Naive thymus-derived CD8-positive, alpha-beta T cell (primary cell): Measurements from ENCODE around the gene CAMK2N2. TPM values are rescaled to one million over a fixed set of nuclear protein-coding genes. Genes with fewer than 3 reads are reported as not detected.
A peak's percentile ranks its signal among the peaks of the same experiment; 100 is the strongest.

Source experiments
- ATAC-seq, 2 donors: fragments of 150-1000 bp; cut with Tn5 transposase in 1 of 2; sonication (Bioruptor Pico), chemical (Tn5 transposase) in 1 of 2; 1 replicate in 1 of 2; 2 replicates in 1 of 2; pipeline ENCODE4 v1.10.0; 2021; ENCODE audit warnings: mild to moderate bottlenecking in 2 of 2, moderate library complexity in 2 of 2
- POLR2A ChIA-PET: fragments of 350-600 bp; sonication (Branson Sonifier 250); formaldehyde crosslinking; loops from one replicate; lab custom pipeline; 2021; ENCODE audit warnings: antibody characterized with exemption; lab: Charles Lee
- DNase-seq, 10 donors: peaks; one replicate each; pipeline versions ENCODE4 v3.0.0 to v3.0.0-alpha.2; 2020 to 2022
- H3K27ac Mint-ChIP-seq, 10 donors: one replicate each; pipeline ENCODE4 v1.8.0; 2020 to 2022; ENCODE audit warnings: mild to moderate bottlenecking in 10 of 10, mixed read lengths in 10 of 10, moderate library complexity in 4 of 10, inconsistent platforms in 1 of 10
- H3K27me3 Mint-ChIP-seq, 5 donors: one replicate each; pipeline ENCODE4 v1.8.0; 2021 to 2022; ENCODE audit warnings: mixed read lengths in 5 of 5
- H3K36me3 Mint-ChIP-seq, 3 donors: one replicate each; pipeline ENCODE4 v1.8.0; 2020 to 2022; ENCODE audit warnings: mixed read lengths in 3 of 3, mild to moderate bottlenecking in 2 of 3, inconsistent platforms in 1 of 3
- H3K4me1 Mint-ChIP-seq, 4 donors: one replicate each; pipeline ENCODE4 v1.8.0; 2021 to 2022; ENCODE audit warnings: mixed read lengths in 4 of 4
- H3K4me3 Mint-ChIP-seq, 10 donors: one replicate each; pipeline ENCODE4 v1.8.0; 2020 to 2022; ENCODE audit warnings: mild to moderate bottlenecking in 10 of 10, mixed read lengths in 10 of 10, moderate library complexity in 6 of 10, inconsistent platforms in 1 of 10
- H3K9me3 Mint-ChIP-seq, 9 donors: one replicate each; pipeline ENCODE4 v1.8.0; 2020 to 2022; ENCODE audit warnings: mixed read lengths in 9 of 9, mild to moderate bottlenecking in 3 of 9, inconsistent platforms in 1 of 9, moderate library complexity in 1 of 9
- polyA plus RNA-seq, 3 donors: library from polyadenylated mRNA; unstranded; fragments of 300-500 nt; fragmentation: Illumina TruSeq; gene quantifications; one replicate each; pipeline ENCODE4 v1.2.3, GENCODE V29; 2021
- total RNA-seq, 8 experiments: library from RNA in 2 of 8; stranded (reverse) in 2 of 8; gene quantifications; one replicate each; pipeline ENCODE4 v1.2.3 and lab custom pipeline; 2021 to 2026

Gene CAMK2N2
- total and polyA plus RNA-seq, 5 experiments from 2014 or later = not detected

- no peaks in the 10 kb centered on the region for H3K9me3 Mint-ChIP-seq
- H3K36me3 Mint-ChIP-seq = peaks cover 0 to 3% (median under 1%) of the 10 kb centered on the region in 3 donors
- no peak for DNase-seq
- H3K27ac Mint-ChIP-seq = no peak overlapping the region
- H3K27me3 Mint-ChIP-seq = peaks cover 6 to 23% (median 9%) of the 10 kb centered on the region in 5 donors
- no peak for ATAC-seq
- POLR2A ChIA-PET = interaction anchor here (1.7 kb wide), 1 partner anchor 10 kb away, joined by 3 read pairs; no protein-coding TSS in a partner anchor
- no peak overlapping the region for H3K4me3 Mint-ChIP-seq
- H3K4me1 Mint-ChIP-seq = peaks cover 0 to 2% (median 0%) of the 10 kb centered on the region in 4 donors
Measured at GRCh38 chr3:184237211-184237610, 24.1 kb downstream of the CAMK2N2 start.

- no peak for DNase-seq
- H3K27me3 Mint-ChIP-seq = peaks cover 11 to 28% (median 13%) of the 10 kb centered on the region in 5 donors
- no peaks in the 10 kb centered on the region for H3K36me3 Mint-ChIP-seq
- no peaks in the 10 kb centered on the region for H3K9me3 Mint-ChIP-seq
- H3K27ac Mint-ChIP-seq = no peak overlapping the region
- no peak overlapping the region for H3K4me3 Mint-ChIP-seq
- POLR2A ChIA-PET = interaction anchor here (1.7 kb wide), 1 partner anchor 10 kb away, joined by 3 read pairs; no protein-coding TSS in a partner anchor
- peaks cover 0 to 1% (median 0%) of the 10 kb centered on the region in 4 donors for H3K4me1 Mint-ChIP-seq
- ATAC-seq = no peak
Measured at GRCh38 chr3:184236636-184237035, 24.7 kb downstream of the CAMK2N2 start.

GRCh38 chr3:184236033-184236410, 25.3 kb downstream of the CAMK2N2 start:
- Mint-ChIP-seq H3K27ac (no peak overlapping the region), H3K27me3 (peaks cover 17 to 35% (median 19%) of the 10 kb centered on the region in 5 donors), H3K9me3 (no peaks in the 10 kb centered on the region), H3K4me1 (peaks cover 4 to 7% (median 5%) of the 10 kb centered on the region in 4 donors), H3K4me3 (no peak overlapping the region), H3K36me3 (peaks cover 0 to under 1% (median 0%) of the 10 kb centered on the region in 3 donors)
- POLR2A ChIA-PET = interaction anchor here (1.7 kb wide), 1 partner anchor 11 kb away, joined by 3 read pairs; no protein-coding TSS in a partner anchor
- no peak for DNase-seq
- ATAC-seq = no peak

DNA sequence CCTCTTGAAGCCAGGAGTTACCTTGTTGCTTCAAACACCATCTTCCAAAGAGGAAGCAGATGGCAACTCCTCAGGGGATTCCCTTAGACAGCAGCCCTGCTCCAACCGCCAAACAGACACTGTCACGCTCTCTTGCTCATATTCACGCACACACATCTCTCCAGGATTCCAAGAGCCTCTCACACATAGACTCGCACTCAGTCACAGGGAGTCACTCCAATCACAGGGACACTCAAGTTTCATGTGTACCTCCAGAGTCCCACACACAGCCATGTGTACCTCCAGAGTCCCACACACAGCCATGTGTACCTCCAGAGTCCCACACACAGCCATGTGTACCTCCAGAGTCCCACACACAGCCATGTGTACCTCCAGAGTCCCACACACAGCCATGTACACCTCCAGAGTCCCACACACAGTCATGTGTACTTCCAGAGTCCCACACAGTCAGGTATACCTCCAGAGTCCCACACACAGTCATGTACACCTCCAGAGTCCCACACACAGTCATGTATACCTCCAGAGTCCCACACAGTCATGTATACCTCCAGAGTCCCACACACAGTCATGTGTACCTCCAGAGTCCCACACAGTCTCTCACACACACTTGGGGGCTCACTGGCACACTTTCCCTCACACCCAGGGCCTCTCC, 25.8 kb downstream of the CAMK2N2 start:
- POLR2A ChIA-PET = interaction anchor here (0.9 to 1.7 kb wide), 2 partner anchors 11 kb away, joined by 3 to 5 read pairs; no protein-coding TSS in a partner anchor
- Mint-ChIP-seq H3K36me3 (peaks cover 0 to 2% (median 0%) of the 10 kb centered on the region in 3 donors), H3K27me3 (peaks cover 19 to 38% (median 22%) of the 10 kb centered on the region in 5 donors), H3K4me3 (peak overlapping the region in 1 of 10 donors; percentile 29), H3K4me1 (peaks cover 6 to 10% (median 8%) of the 10 kb centered on the region in 4 donors), H3K27ac (no peak overlapping the region), H3K9me3 (no peaks in the 10 kb centered on the region)
- ATAC-seq (no peak), DNase-seq (no peak)

- ATAC-seq (no peak), DNase-seq (no peak)
- Mint-ChIP-seq H3K4me3 (no peak overlapping the region), H3K4me1 (peaks cover 6 to 10% (median 8%) of the 10 kb centered on the region in 4 donors), H3K27ac (no peak overlapping the region), H3K36me3 (peaks cover 0 to 2% (median 0%) of the 10 kb centered on the region in 3 donors), H3K27me3 (peaks cover 19 to 38% (median 22%) of the 10 kb centered on the region in 5 donors), H3K9me3 (no peaks in the 10 kb centered on the region)
- POLR2A ChIA-PET = interaction anchor here (0.9 kb wide), 1 partner anchor 12 kb away, joined by 5 read pairs; no protein-coding TSS in a partner anchor
Measured at GRCh38 chr3:184234671-184235380, 26.5 kb downstream of the CAMK2N2 start.

DNA sequence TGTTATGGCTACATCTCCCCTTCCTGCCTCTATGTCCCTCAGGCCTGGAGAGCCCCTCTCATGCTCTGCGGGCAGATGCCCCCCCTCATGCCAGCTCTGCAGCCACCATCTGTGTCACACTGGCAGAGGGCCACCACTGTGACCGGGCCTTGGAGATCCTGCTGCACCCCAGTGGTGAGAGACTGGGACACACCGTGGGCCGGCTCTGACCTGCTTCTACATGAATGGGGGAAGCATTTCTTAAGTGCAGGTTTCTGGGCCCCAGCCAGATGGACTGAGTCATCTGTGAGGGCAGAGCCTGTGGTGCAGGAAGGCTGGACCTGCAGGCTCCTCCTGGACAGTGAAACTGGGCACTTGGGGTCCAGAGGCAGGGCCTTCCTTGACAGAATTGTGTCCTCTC, 27.1 kb downstream of the CAMK2N2 start:
- H3K4me3 Mint-ChIP-seq = no peak overlapping the region
- no peak overlapping the region for H3K27ac Mint-ChIP-seq
- peaks cover 0 to 2% (median 0%) of the 10 kb centered on the region in 3 donors for H3K36me3 Mint-ChIP-seq
- ATAC-seq = no peak
- no peak for DNase-seq
- H3K4me1 Mint-ChIP-seq = peaks cover 6 to 10% (median 8%) of the 10 kb centered on the region in 4 donors
- POLR2A ChIA-PET = no interaction called here
- H3K9me3 Mint-ChIP-seq = no peaks in the 10 kb centered on the region
- H3K27me3 Mint-ChIP-seq = peaks cover 19 to 38% (median 22%) of the 10 kb centered on the region in 5 donors

GRCh38 chr3:184233127-184233843, 28.1 kb downstream of the CAMK2N2 start:
- POLR2A ChIA-PET = no interaction called here
- Mint-ChIP-seq H3K4me1 (peaks cover 8 to 15% (median 10%) of the 10 kb centered on the region in 4 donors), H3K36me3 (peaks cover 0 to 2% (median 0%) of the 10 kb centered on the region in 3 donors), H3K27me3 (peaks cover 19 to 46% (median 27%) of the 10 kb centered on the region in 5 donors), H3K4me3 (no peak overlapping the region), H3K27ac (no peak overlapping the region), H3K9me3 (no peaks in the 10 kb centered on the region)
- DNase-seq (no peak), ATAC-seq (no peak)

DNA sequence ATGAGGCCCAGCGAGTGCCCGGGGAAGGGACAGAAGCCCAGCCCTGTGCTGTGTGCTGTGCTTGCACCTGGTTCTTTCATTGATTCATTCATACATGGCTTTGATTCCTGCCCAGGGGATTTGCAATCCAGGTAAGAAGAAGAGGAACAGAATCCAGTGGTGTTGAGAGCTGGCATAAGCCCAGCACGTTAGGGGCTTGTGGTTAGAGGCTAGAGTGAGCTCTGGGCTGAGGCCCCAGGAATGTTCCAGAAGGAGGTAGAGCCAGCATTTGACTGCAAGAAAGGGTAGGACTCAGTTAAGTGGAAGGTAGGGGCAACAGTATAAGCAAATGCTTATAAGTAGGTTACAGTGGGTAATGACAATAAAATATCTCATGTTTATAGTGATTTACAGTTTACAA, 29.7 kb downstream of the CAMK2N2 start:
- peak overlapping the region in 9 of 10 donors; percentile 60 to 93 (median 85) for H3K4me3 Mint-ChIP-seq
- H3K9me3 Mint-ChIP-seq = no peaks in the 10 kb centered on the region
- H3K27ac Mint-ChIP-seq = peak overlapping the region in 1 of 10 donors; percentile 57
- peaks cover 24 to 54% (median 37%) of the 10 kb centered on the region in 5 donors for H3K27me3 Mint-ChIP-seq
- ATAC-seq (no peak), DNase-seq (no peak)
- POLR2A ChIA-PET = no interaction called here
- H3K36me3 Mint-ChIP-seq = peaks cover 0 to 2% (median 0%) of the 10 kb centered on the region in 3 donors
- peaks cover 8 to 15% (median 11%) of the 10 kb centered on the region in 4 donors for H3K4me1 Mint-ChIP-seq

- POLR2A ChIA-PET = interaction anchor here (1.4 kb wide), 1 partner anchor 8 kb away, joined by 4 read pairs; no protein-coding TSS in a partner anchor
- H3K4me1 Mint-ChIP-seq = peaks cover 8 to 15% (median 11%) of the 10 kb centered on the region in 4 donors
- ATAC-seq = no peak
- peak overlapping the region in 2 of 10 donors; percentile 57 to 78 for H3K27ac Mint-ChIP-seq
- peak overlapping the region; percentile 60 to 93 (median 84) for H3K4me3 Mint-ChIP-seq
- H3K36me3 Mint-ChIP-seq = peaks cover 0 to 2% (median 0%) of the 10 kb centered on the region in 3 donors
- peaks cover 28 to 62% (median 37%) of the 10 kb centered on the region in 5 donors for H3K27me3 Mint-ChIP-seq
- no peak for DNase-seq
- H3K9me3 Mint-ChIP-seq = no peaks in the 10 kb centered on the region
Measured at GRCh38 chr3:184230603-184231528, 30.5 kb downstream of the CAMK2N2 start.

GRCh38 chr3:184230081-184230602, 31.2 kb downstream of the CAMK2N2 start:
- H3K36me3 Mint-ChIP-seq = peaks cover 0 to 2% (median 0%) of the 10 kb centered on the region in 3 donors
- H3K4me3 Mint-ChIP-seq = peak overlapping the region in 4 of 10 donors; percentile 51 to 70 (median 64)
- no peak overlapping the region for H3K27ac Mint-ChIP-seq
- ATAC-seq (no peak), DNase-seq (no peak)
- peaks cover 8 to 15% (median 11%) of the 10 kb centered on the region in 4 donors for H3K4me1 Mint-ChIP-seq
- peaks cover 28 to 69% (median 41%) of the 10 kb centered on the region in 5 donors for H3K27me3 Mint-ChIP-seq
- H3K9me3 Mint-ChIP-seq = no peaks in the 10 kb centered on the region
- POLR2A ChIA-PET = interaction anchor here (0.8 to 1.4 kb wide), 3 partner anchors 9 to 346 kb away, joined by 3 to 4 read pairs (median 3); partner anchors contain the start of genes EEF1AKMT4 and PARL
